Measurements from ENCODE around the gene CRHR1.

CRHR1 gene

GRCh38 chr17:45787044-45787443 lies 2.9 kb downstream of the CRHR1 start:
- Histone ChIP-seq H3K4me3 (ENCODE audit: insufficient read depth, low read depth, low read length, poor library complexity, severe bottlenecking) (no peak overlapping the region), H3K4me1 (ENCODE audit: control insufficient read depth, insufficient read depth, low read length, poor library complexity, severe bottlenecking) (peaks cover 16% of the 10 kb centered on the region), H3K9me3 (ENCODE audit: control insufficient read depth, low read length) (no peaks in the 10 kb centered on the region), H3K36me3 (ENCODE audit: control insufficient read depth, insufficient read depth, low read length) (no peaks in the 10 kb centered on the region), H3K27me3 (replicated peaks; ENCODE audit: control insufficient read depth, insufficient read depth, low read length, poor library complexity, severe bottlenecking) (peaks cover 19% of the 10 kb centered on the region), H3K27ac (ENCODE audit: insufficient read depth, low read length, poor library complexity, severe bottlenecking) (no peak overlapping the region)
- no peak for DNase-seq

- H3K27ac ChIP-seq (ENCODE audit: insufficient read depth, low read length, poor library complexity, severe bottlenecking) = no peak overlapping the region
- DNase-seq = no peak
- H3K9me3 ChIP-seq (ENCODE audit: control insufficient read depth, low read length) = no peaks in the 10 kb centered on the region
- H3K36me3 ChIP-seq (ENCODE audit: control insufficient read depth, insufficient read depth, low read length) = no peaks in the 10 kb centered on the region
- peaks cover 19% of the 10 kb centered on the region for H3K27me3 ChIP-seq (replicated peaks; ENCODE audit: control insufficient read depth, insufficient read depth, low read length, poor library complexity, severe bottlenecking)
- peaks cover 16% of the 10 kb centered on the region for H3K4me1 ChIP-seq (ENCODE audit: control insufficient read depth, insufficient read depth, low read length, poor library complexity, severe bottlenecking)
- no peak overlapping the region for H3K4me3 ChIP-seq (ENCODE audit: insufficient read depth, low read depth, low read length, poor library complexity, severe bottlenecking)
Measured at GRCh38 chr17:45787656-45788055, 3.5 kb downstream of the CRHR1 start.

GRCh38 chr17:45788057-45788456 lies 3.9 kb downstream of the CRHR1 start:
- H3K4me3 ChIP-seq (ENCODE audit: insufficient read depth, low read depth, low read length, poor library complexity, severe bottlenecking) = no peak overlapping the region
- no peaks in the 10 kb centered on the region for H3K9me3 ChIP-seq (ENCODE audit: control insufficient read depth, low read length)
- DNase-seq = no peak
- H3K27me3 ChIP-seq (replicated peaks; ENCODE audit: control insufficient read depth, insufficient read depth, low read length, poor library complexity, severe bottlenecking) = peaks cover 19% of the 10 kb centered on the region
- no peaks in the 10 kb centered on the region for H3K36me3 ChIP-seq (ENCODE audit: control insufficient read depth, insufficient read depth, low read length)
- H3K27ac ChIP-seq (ENCODE audit: insufficient read depth, low read length, poor library complexity, severe bottlenecking) = no peak overlapping the region
- peaks cover 16% of the 10 kb centered on the region for H3K4me1 ChIP-seq (ENCODE audit: control insufficient read depth, insufficient read depth, low read length, poor library complexity, severe bottlenecking)

- Histone ChIP-seq H3K27me3 (replicated peaks; ENCODE audit: control insufficient read depth, insufficient read depth, low read length, poor library complexity, severe bottlenecking) (peaks cover 6% of the 10 kb centered on the region), H3K4me1 (ENCODE audit: control insufficient read depth, insufficient read depth, low read length, poor library complexity, severe bottlenecking) (peaks cover 6% of the 10 kb centered on the region), H3K27ac (ENCODE audit: insufficient read depth, low read length, poor library complexity, severe bottlenecking) (no peak overlapping the region)
Measured at GRCh38 chr17:45789874-45790273, 5.8 kb downstream of the CRHR1 start.

GRCh38 chr17:45790296-45790922 lies 6.3 kb downstream of the CRHR1 start:
- no peak for DNase-seq
- Histone ChIP-seq H3K36me3 (ENCODE audit: control insufficient read depth, insufficient read depth, low read length) (no peaks in the 10 kb centered on the region), H3K27me3 (replicated peaks; ENCODE audit: control insufficient read depth, insufficient read depth, low read length, poor library complexity, severe bottlenecking) (peaks cover 1% of the 10 kb centered on the region), H3K27ac (ENCODE audit: insufficient read depth, low read length, poor library complexity, severe bottlenecking) (no peak overlapping the region), H3K9me3 (ENCODE audit: control insufficient read depth, low read length) (no peaks in the 10 kb centered on the region), H3K4me3 (ENCODE audit: insufficient read depth, low read depth, low read length, poor library complexity, severe bottlenecking) (no peak overlapping the region), H3K4me1 (ENCODE audit: control insufficient read depth, insufficient read depth, low read length, poor library complexity, severe bottlenecking) (peaks cover 2% of the 10 kb centered on the region)

More at GRCh38 chr17:45789874-45790273, 5.8 kb downstream of the CRHR1 start:
- Histone ChIP-seq H3K36me3 (ENCODE audit: control insufficient read depth, insufficient read depth, low read length) (no peaks in the 10 kb centered on the region), H3K4me3 (ENCODE audit: insufficient read depth, low read depth, low read length, poor library complexity, severe bottlenecking) (no peak overlapping the region), H3K9me3 (ENCODE audit: control insufficient read depth, low read length) (no peaks in the 10 kb centered on the region)
- DNase-seq = no peak

GRCh38 chr17:45791041-45791582 lies 7.0 kb downstream of the CRHR1 start:
- Histone ChIP-seq H3K27me3 (replicated peaks; ENCODE audit: control insufficient read depth, insufficient read depth, low read length, poor library complexity, severe bottlenecking) (no peaks in the 10 kb centered on the region), H3K4me1 (ENCODE audit: control insufficient read depth, insufficient read depth, low read length, poor library complexity, severe bottlenecking) (no peaks in the 10 kb centered on the region), H3K4me3 (ENCODE audit: insufficient read depth, low read depth, low read length, poor library complexity, severe bottlenecking) (no peak overlapping the region), H3K36me3 (ENCODE audit: control insufficient read depth, insufficient read depth, low read length) (no peaks in the 10 kb centered on the region), H3K27ac (ENCODE audit: insufficient read depth, low read length, poor library complexity, severe bottlenecking) (no peak overlapping the region), H3K9me3 (ENCODE audit: control insufficient read depth, low read length) (no peaks in the 10 kb centered on the region)
- DNase-seq = no peak

GRCh38 chr17:45791935-45792334 lies 7.8 kb downstream of the CRHR1 start:
- H3K9me3 ChIP-seq (ENCODE audit: control insufficient read depth, low read length) = no peaks in the 10 kb centered on the region
- no peak for DNase-seq
- H3K4me3 ChIP-seq (ENCODE audit: insufficient read depth, low read depth, low read length, poor library complexity, severe bottlenecking) = no peak overlapping the region
- H3K27me3 ChIP-seq (replicated peaks; ENCODE audit: control insufficient read depth, insufficient read depth, low read length, poor library complexity, severe bottlenecking) = no peaks in the 10 kb centered on the region
- H3K27ac ChIP-seq (ENCODE audit: insufficient read depth, low read length, poor library complexity, severe bottlenecking) = no peak overlapping the region
- H3K36me3 ChIP-seq (ENCODE audit: control insufficient read depth, insufficient read depth, low read length) = no peaks in the 10 kb centered on the region
- no peaks in the 10 kb centered on the region for H3K4me1 ChIP-seq (ENCODE audit: control insufficient read depth, insufficient read depth, low read length, poor library complexity, severe bottlenecking)

GRCh38 chr17:45792437-45792836 lies 8.3 kb downstream of the CRHR1 start:
- H3K9me3 ChIP-seq (ENCODE audit: control insufficient read depth, low read length) = no peaks in the 10 kb centered on the region
- H3K4me3 ChIP-seq (ENCODE audit: insufficient read depth, low read depth, low read length, poor library complexity, severe bottlenecking) = no peak overlapping the region
- H3K27me3 ChIP-seq (replicated peaks; ENCODE audit: control insufficient read depth, insufficient read depth, low read length, poor library complexity, severe bottlenecking) = no peaks in the 10 kb centered on the region
- no peak for DNase-seq
- H3K36me3 ChIP-seq (ENCODE audit: control insufficient read depth, insufficient read depth, low read length) = no peaks in the 10 kb centered on the region
- H3K27ac ChIP-seq (ENCODE audit: insufficient read depth, low read length, poor library complexity, severe bottlenecking) = no peak overlapping the region
- H3K4me1 ChIP-seq (ENCODE audit: control insufficient read depth, insufficient read depth, low read length, poor library complexity, severe bottlenecking) = no peaks in the 10 kb centered on the region

- no peaks in the 10 kb centered on the region for H3K27me3 ChIP-seq (replicated peaks; ENCODE audit: control insufficient read depth, insufficient read depth, low read length, poor library complexity, severe bottlenecking)
- DNase-seq = no peak
- H3K36me3 ChIP-seq (ENCODE audit: control insufficient read depth, insufficient read depth, low read length) = no peaks in the 10 kb centered on the region
- no peak overlapping the region for H3K27ac ChIP-seq (ENCODE audit: insufficient read depth, low read length, poor library complexity, severe bottlenecking)
- no peaks in the 10 kb centered on the region for H3K4me1 ChIP-seq (ENCODE audit: control insufficient read depth, insufficient read depth, low read length, poor library complexity, severe bottlenecking)
- H3K9me3 ChIP-seq (ENCODE audit: control insufficient read depth, low read length) = no peaks in the 10 kb centered on the region
- H3K4me3 ChIP-seq (ENCODE audit: insufficient read depth, low read depth, low read length, poor library complexity, severe bottlenecking) = no peak overlapping the region
Measured at GRCh38 chr17:45792995-45793755, 9.1 kb downstream of the CRHR1 start.

- Histone ChIP-seq H3K36me3 (ENCODE audit: control insufficient read depth, insufficient read depth, low read length) (no peaks in the 10 kb centered on the region), H3K9me3 (ENCODE audit: control insufficient read depth, low read length) (no peaks in the 10 kb centered on the region), H3K4me1 (ENCODE audit: control insufficient read depth, insufficient read depth, low read length, poor library complexity, severe bottlenecking) (no peaks in the 10 kb centered on the region), H3K27ac (ENCODE audit: insufficient read depth, low read length, poor library complexity, severe bottlenecking) (no peak overlapping the region), H3K27me3 (replicated peaks; ENCODE audit: control insufficient read depth, insufficient read depth, low read length, poor library complexity, severe bottlenecking) (no peaks in the 10 kb centered on the region), H3K4me3 (ENCODE audit: insufficient read depth, low read depth, low read length, poor library complexity, severe bottlenecking) (no peak overlapping the region)
- no peak for DNase-seq
Measured at GRCh38 chr17:45793999-45794540, 9.9 kb downstream of the CRHR1 start.
